22Rv1 (cell line): ENCODE data around the gene ALDH7A1.

Source experiments
- ZFX ChIP-seq: fragments of 450-650 bp; IDR thresholded peaks from 2 replicates; pipeline ENCODE4 v1.6.1; 2017; ENCODE audit warnings: antibody characterized with exemption, borderline replicate concordance
- TF ChIP-seq, protein P1 (sequence below): fragments of 450-650 bp; IDR thresholded peaks from 2 replicates; pipeline ENCODE4 v1.5.1; 2017; ENCODE audit warnings: mild to moderate bottlenecking

DNA sequence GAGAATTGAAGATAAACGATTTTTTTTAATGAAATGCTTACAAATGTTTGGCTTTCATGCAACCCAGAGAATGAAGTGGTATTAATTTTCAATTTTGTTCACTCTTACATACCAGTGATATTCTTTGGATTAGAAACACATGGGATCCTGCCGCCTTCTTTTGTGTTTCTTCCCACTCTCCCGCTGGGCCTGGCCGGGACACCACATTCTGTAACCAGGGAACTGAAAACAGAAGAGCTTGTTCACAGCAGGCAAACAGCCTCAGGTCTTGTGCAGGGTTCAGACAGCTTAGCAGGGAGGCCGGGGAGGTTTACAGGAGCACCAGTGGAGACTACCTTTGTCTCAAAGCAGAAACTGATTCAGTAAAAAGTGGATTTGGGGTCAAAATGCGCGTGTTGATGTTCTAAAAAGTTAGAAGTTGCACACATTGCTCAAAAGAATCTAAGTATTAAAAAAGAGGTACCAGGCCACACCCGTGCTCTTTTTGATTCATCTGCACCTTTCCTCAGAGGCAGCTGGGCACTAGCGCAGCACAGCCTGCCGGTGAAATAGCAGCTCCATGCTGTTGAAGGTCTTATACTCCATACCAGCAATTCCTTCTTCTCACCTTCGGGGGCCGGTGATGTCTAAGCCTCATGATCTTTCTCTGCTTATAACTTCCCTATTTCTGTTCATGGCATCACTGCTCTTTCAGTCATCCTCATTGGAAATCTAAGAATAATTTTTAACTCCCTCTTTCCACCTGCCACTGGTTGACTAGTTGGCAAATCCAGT is 104.7 kb downstream of the ALDH7A1 start:
- TF ChIP-seq, protein P1, sequence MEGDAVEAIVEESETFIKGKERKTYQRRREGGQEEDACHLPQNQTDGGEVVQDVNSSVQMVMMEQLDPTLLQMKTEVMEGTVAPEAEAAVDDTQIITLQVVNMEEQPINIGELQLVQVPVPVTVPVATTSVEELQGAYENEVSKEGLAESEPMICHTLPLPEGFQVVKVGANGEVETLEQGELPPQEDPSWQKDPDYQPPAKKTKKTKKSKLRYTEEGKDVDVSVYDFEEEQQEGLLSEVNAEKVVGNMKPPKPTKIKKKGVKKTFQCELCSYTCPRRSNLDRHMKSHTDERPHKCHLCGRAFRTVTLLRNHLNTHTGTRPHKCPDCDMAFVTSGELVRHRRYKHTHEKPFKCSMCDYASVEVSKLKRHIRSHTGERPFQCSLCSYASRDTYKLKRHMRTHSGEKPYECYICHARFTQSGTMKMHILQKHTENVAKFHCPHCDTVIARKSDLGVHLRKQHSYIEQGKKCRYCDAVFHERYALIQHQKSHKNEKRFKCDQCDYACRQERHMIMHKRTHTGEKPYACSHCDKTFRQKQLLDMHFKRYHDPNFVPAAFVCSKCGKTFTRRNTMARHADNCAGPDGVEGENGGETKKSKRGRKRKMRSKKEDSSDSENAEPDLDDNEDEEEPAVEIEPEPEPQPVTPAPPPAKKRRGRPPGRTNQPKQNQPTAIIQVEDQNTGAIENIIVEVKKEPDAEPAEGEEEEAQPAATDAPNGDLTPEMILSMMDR, result no peak
- TF ChIP-seq ZFX, result no peak
